KOPT-K1 (cell line): Measurements from ENCODE around the gene PACSIN2.

Experiments
- H3K27ac ChIP-seq: fragments of 200-600 bp; sonication (generic); 2 replicates; pipeline ENCODE4 v1.5.1; 2016; ENCODE audit warnings: antibody characterized with exemption, mild to moderate bottlenecking, low read depth, low read length; ENCODE audit not compliant: poor library complexity, severe bottlenecking
- H3K36me3 ChIP-seq: fragments of 200-600 bp; sonication (generic); 2 replicates; pipeline ENCODE4 v1.5.1; 2017; ENCODE audit warnings: antibody characterized with exemption, mild to moderate bottlenecking, low read length, moderate library complexity; ENCODE audit not compliant: insufficient read depth
- H3K9me3 ChIP-seq: fragments of 200-600 bp; sonication (generic); 2 replicates; pipeline ENCODE4 v1.5.1; 2017; ENCODE audit warnings: antibody characterized with exemption, low read length, mild to moderate bottlenecking; ENCODE audit not compliant: insufficient read depth, poor library complexity, severe bottlenecking

The PACSIN2 gene

GRCh38 chr22:42881298-42881697 is 133.7 kb downstream of the PACSIN2 start:
- Histone ChIP-seq H3K27ac (no peak overlapping the region), H3K9me3 (no peaks in the 10 kb centered on the region), H3K36me3 (peaks cover 96% of the 10 kb centered on the region)

- no peak overlapping the region for H3K27ac ChIP-seq
- no peaks in the 10 kb centered on the region for H3K9me3 ChIP-seq
- peaks cover 96% of the 10 kb centered on the region for H3K36me3 ChIP-seq
Measured at GRCh38 chr22:42880815-42881214, 134.1 kb downstream of the PACSIN2 start.

GRCh38 chr22:42879371-42880021 is 135.5 kb downstream of the PACSIN2 start:
- H3K36me3 ChIP-seq = peaks cover 93% of the 10 kb centered on the region
- H3K27ac ChIP-seq = no peak overlapping the region
- no peaks in the 10 kb centered on the region for H3K9me3 ChIP-seq

GRCh38 chr22:42878561-42879305 is 136.2 kb downstream of the PACSIN2 start:
- Histone ChIP-seq H3K9me3 (no peaks in the 10 kb centered on the region), H3K36me3 (peaks cover 94% of the 10 kb centered on the region), H3K27ac (no peak overlapping the region)

- H3K9me3 ChIP-seq = no peaks in the 10 kb centered on the region
- peaks cover 94% of the 10 kb centered on the region for H3K36me3 ChIP-seq
- H3K27ac ChIP-seq = no peak overlapping the region
Measured at GRCh38 chr22:42877597-42878340, 137.2 kb downstream of the PACSIN2 start.

GRCh38 chr22:42877158-42877557 is 137.8 kb downstream of the PACSIN2 start:
- Histone ChIP-seq H3K27ac (no peak overlapping the region), H3K9me3 (no peaks in the 10 kb centered on the region), H3K36me3 (peaks cover 94% of the 10 kb centered on the region)

- peaks cover 93% of the 10 kb centered on the region for H3K36me3 ChIP-seq
- H3K9me3 ChIP-seq = no peaks in the 10 kb centered on the region
- no peak overlapping the region for H3K27ac ChIP-seq
Measured at GRCh38 chr22:42876041-42876440, 138.9 kb downstream of the PACSIN2 start.

- no peaks in the 10 kb centered on the region for H3K9me3 ChIP-seq
- H3K27ac ChIP-seq = no peak overlapping the region
- peaks cover 84% of the 10 kb centered on the region for H3K36me3 ChIP-seq
Measured at GRCh38 chr22:42874010-42874409, 140.9 kb downstream of the PACSIN2 start.

GRCh38 chr22:42873356-42873755 is 141.6 kb downstream of the PACSIN2 start:
- no peaks in the 10 kb centered on the region for H3K9me3 ChIP-seq
- H3K27ac ChIP-seq = no peak overlapping the region
- H3K36me3 ChIP-seq = peaks cover 79% of the 10 kb centered on the region

- Histone ChIP-seq H3K36me3 (peaks cover 74% of the 10 kb centered on the region), H3K27ac (no peak overlapping the region), H3K9me3 (no peaks in the 10 kb centered on the region)
Measured at GRCh38 chr22:42872821-42873220, 142.1 kb downstream of the PACSIN2 start.

- Histone ChIP-seq H3K27ac (no peak overlapping the region), H3K9me3 (no peaks in the 10 kb centered on the region), H3K36me3 (peaks cover 60% of the 10 kb centered on the region)
Measured at GRCh38 chr22:42871146-42872050, 143.6 kb downstream of the PACSIN2 start.

GRCh38 chr22:42869888-42870480 is 145.0 kb downstream of the PACSIN2 start:
- no peak overlapping the region for H3K27ac ChIP-seq
- peaks cover 47% of the 10 kb centered on the region for H3K36me3 ChIP-seq
- no peaks in the 10 kb centered on the region for H3K9me3 ChIP-seq

- Histone ChIP-seq H3K27ac (no peak overlapping the region), H3K36me3 (peaks cover 46% of the 10 kb centered on the region), H3K9me3 (no peaks in the 10 kb centered on the region)
Measured at GRCh38 chr22:42869463-42869862, 145.5 kb downstream of the PACSIN2 start.

- H3K27ac ChIP-seq = no peak overlapping the region
- no peaks in the 10 kb centered on the region for H3K9me3 ChIP-seq
- H3K36me3 ChIP-seq = peaks cover 39% of the 10 kb centered on the region
Measured at GRCh38 chr22:42868751-42869251, 146.1 kb downstream of the PACSIN2 start.
